ENCODE data around the gene ARHGAP44. TPM values are rescaled to one million over a fixed set of nuclear protein-coding genes. Genes with fewer than 3 reads are reported as not detected.

ARHGAP44 gene
- total RNA-seq, 1 experiment from 2014 or later = 0.40 TPM

- Histone ChIP-seq H4K20me1 (ENCODE audit: low read length) (no peaks in the 10 kb centered on the region), H3K36me3 (ENCODE audit: low read depth, low read length) (no peaks in the 10 kb centered on the region), H3K79me2 (ENCODE audit: low read length) (no peaks in the 10 kb centered on the region), H3K9ac (ENCODE audit: low read length) (no peak overlapping the region), H3K27ac (ENCODE audit: low read length) (no peak overlapping the region), H3K9me2 (replicated peaks; ENCODE audit: low read length) (no peaks in the 10 kb centered on the region), H3K4me3 (ENCODE audit: low read length) (no peak overlapping the region), H3K9me3 (ENCODE audit: low read length) (no peaks in the 10 kb centered on the region), H3F3A (ENCODE audit: low read length, unreplicated experiment) (no peaks in the 10 kb centered on the region), H2AFZ (ENCODE audit: low read length) (no peak overlapping the region), H3K4me1 (ENCODE audit: insufficient read depth, low read length) (no peaks in the 10 kb centered on the region), H3K27me3 (ENCODE audit: low read length) (peaks cover 33% of the 10 kb centered on the region), H3K4me2 (ENCODE audit: low read length) (no peak overlapping the region)
- ATAC-seq = no peak
- POLR2A ChIA-PET (ENCODE audit: unreplicated experiment) = no interaction called here
- BruUV-seq (replicated peaks) = no TSS peak
- TF ChIP-seq CTCF (conservative IDR thresholded peaks at IDR 0.05; ENCODE audit: low read depth, low read length) (no peak), EZH2phosphoT487 (IDR thresholded peaks at IDR 0.05; ENCODE audit: borderline replicate concordance, low read length) (no peak), EZH2 (IDR thresholded peaks at IDR 0.05; ENCODE audit: low read length, unreplicated experiment) (no peak)
- CTCF ChIA-PET = no interaction called here
- intact Hi-C loops (cut with micrococcal nuclease) = no loop called here
- no peak for DNase-seq
Observed at GRCh38 chr17:12964840-12965239, 175.5 kb downstream of the ARHGAP44 start.

GRCh38 chr17:12965988-12966387 is 176.7 kb downstream of the ARHGAP44 start:
- H3K9me3 ChIP-seq (ENCODE audit: low read length) = no peaks in the 10 kb centered on the region
- no peak for TF ChIP-seq EZH2 (IDR thresholded peaks at IDR 0.05; ENCODE audit: low read length, unreplicated experiment)
- TF ChIP-seq CTCF (conservative IDR thresholded peaks at IDR 0.05; ENCODE audit: low read depth, low read length) = no peak
- no peak for TF ChIP-seq EZH2phosphoT487 (IDR thresholded peaks at IDR 0.05; ENCODE audit: borderline replicate concordance, low read length)
- ATAC-seq (no peak), DNase-seq (no peak)
- no TSS peak for BruUV-seq (replicated peaks)
- no peaks in the 10 kb centered on the region for H3K9me2 ChIP-seq (replicated peaks; ENCODE audit: low read length)
- no peaks in the 10 kb centered on the region for H3K36me3 ChIP-seq (ENCODE audit: low read depth, low read length)
- H3F3A ChIP-seq (ENCODE audit: low read length, unreplicated experiment) = no peaks in the 10 kb centered on the region
- H3K79me2 ChIP-seq (ENCODE audit: low read length) = no peaks in the 10 kb centered on the region
- no peak overlapping the region for H3K4me2 ChIP-seq (ENCODE audit: low read length)
- H3K4me3 ChIP-seq (ENCODE audit: low read length) = no peak overlapping the region
- no peaks in the 10 kb centered on the region for H4K20me1 ChIP-seq (ENCODE audit: low read length)
- H3K9ac ChIP-seq (ENCODE audit: low read length) = no peak overlapping the region
- ChIA-PET POLR2A (ENCODE audit: unreplicated experiment) (no interaction called here), CTCF (no interaction called here)
- intact Hi-C loops (cut with micrococcal nuclease) = no loop called here
- no peak overlapping the region for H2AFZ ChIP-seq (ENCODE audit: low read length)
- H3K4me1 ChIP-seq (ENCODE audit: insufficient read depth, low read length) = no peaks in the 10 kb centered on the region
- peaks cover 39% of the 10 kb centered on the region for H3K27me3 ChIP-seq (ENCODE audit: low read length)
- H3K27ac ChIP-seq (ENCODE audit: low read length) = no peak overlapping the region

GRCh38 chr17:12966413-12966812 is 177.1 kb downstream of the ARHGAP44 start:
- Histone ChIP-seq H3K4me3 (ENCODE audit: low read length) (no peak overlapping the region), H3F3A (ENCODE audit: low read length, unreplicated experiment) (no peaks in the 10 kb centered on the region), H3K27me3 (ENCODE audit: low read length) (peaks cover 42% of the 10 kb centered on the region), H2AFZ (ENCODE audit: low read length) (no peak overlapping the region), H3K9me3 (ENCODE audit: low read length) (no peaks in the 10 kb centered on the region), H3K79me2 (ENCODE audit: low read length) (no peaks in the 10 kb centered on the region), H3K4me2 (ENCODE audit: low read length) (no peak overlapping the region), H3K36me3 (ENCODE audit: low read depth, low read length) (no peaks in the 10 kb centered on the region), H3K27ac (ENCODE audit: low read length) (no peak overlapping the region), H4K20me1 (ENCODE audit: low read length) (no peaks in the 10 kb centered on the region), H3K9ac (ENCODE audit: low read length) (no peak overlapping the region), H3K4me1 (ENCODE audit: insufficient read depth, low read length) (no peaks in the 10 kb centered on the region), H3K9me2 (replicated peaks; ENCODE audit: low read length) (no peaks in the 10 kb centered on the region)
- POLR2A ChIA-PET (ENCODE audit: unreplicated experiment) = no interaction called here
- TF ChIP-seq CTCF (conservative IDR thresholded peaks at IDR 0.05; ENCODE audit: low read depth, low read length) (no peak), EZH2phosphoT487 (IDR thresholded peaks at IDR 0.05; ENCODE audit: borderline replicate concordance, low read length) (no peak), EZH2 (IDR thresholded peaks at IDR 0.05; ENCODE audit: low read length, unreplicated experiment) (no peak)
- CTCF ChIA-PET = no interaction called here
- BruUV-seq (replicated peaks) = no TSS peak
- no peak for ATAC-seq
- no peak for DNase-seq
- intact Hi-C loops (cut with micrococcal nuclease) = no loop called here
